ENCODE measurements around the gene RTP3.

The RTP3 gene

GRCh38 chr3:46497556-46498265 lies at the start of gene RTP3:
Gene RTP3 (plus strand): TSS chr3:46497976. CDS start chr3:46498063, 87 bp downstream.
- no peak for DNase-seq (ENCODE audit: low read depth in 2 of 2, low spot score in 1 of 2)

- DNase-seq (ENCODE audit: low read depth in 2 of 2, low spot score in 1 of 2): no peak
Measured at GRCh38 chr3:46448721-46449120, 49.1 kb upstream of the RTP3 start.

DNA sequence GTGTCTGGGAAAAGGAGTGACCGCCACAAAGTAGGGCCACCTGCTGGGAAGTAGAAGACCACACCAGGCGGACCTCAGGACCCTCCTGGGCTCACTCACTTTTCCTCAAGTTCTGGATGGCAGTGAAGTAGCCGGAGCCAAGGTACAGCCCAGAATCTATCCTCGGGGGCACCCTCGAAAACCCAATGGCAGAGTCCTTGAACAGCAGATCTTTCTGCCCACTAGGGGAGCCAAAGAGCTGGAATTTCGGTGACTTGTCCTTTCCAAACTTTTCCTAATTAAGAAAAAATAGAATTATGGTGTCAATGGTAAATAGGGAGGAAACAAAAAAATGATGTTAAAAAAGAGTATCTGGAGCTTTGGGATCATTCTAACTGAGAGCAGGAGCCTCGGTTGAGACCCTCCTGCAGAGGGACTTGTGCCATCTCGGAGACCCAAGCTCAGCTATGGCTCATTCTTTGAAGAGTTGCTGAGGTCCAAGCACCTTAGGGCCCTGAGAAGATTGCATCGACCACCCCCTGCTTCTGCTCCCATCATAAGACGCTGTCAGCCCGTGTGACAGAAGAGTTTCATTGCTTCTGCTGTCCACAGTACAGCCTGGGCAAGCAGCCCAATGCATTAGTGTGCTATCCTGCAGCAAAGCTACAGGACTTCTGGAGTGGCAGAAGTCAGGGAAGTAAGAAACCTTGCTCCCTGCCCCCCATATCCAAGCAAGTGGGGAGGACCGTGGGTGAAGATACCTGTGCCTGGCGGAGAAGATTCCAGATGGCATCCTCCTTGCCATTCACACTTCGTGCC lies 47.8 kb upstream of the RTP3 start:
- DNase-seq (ENCODE audit: low read depth in 2 of 2, low spot score in 1 of 2): no peak

DNA sequence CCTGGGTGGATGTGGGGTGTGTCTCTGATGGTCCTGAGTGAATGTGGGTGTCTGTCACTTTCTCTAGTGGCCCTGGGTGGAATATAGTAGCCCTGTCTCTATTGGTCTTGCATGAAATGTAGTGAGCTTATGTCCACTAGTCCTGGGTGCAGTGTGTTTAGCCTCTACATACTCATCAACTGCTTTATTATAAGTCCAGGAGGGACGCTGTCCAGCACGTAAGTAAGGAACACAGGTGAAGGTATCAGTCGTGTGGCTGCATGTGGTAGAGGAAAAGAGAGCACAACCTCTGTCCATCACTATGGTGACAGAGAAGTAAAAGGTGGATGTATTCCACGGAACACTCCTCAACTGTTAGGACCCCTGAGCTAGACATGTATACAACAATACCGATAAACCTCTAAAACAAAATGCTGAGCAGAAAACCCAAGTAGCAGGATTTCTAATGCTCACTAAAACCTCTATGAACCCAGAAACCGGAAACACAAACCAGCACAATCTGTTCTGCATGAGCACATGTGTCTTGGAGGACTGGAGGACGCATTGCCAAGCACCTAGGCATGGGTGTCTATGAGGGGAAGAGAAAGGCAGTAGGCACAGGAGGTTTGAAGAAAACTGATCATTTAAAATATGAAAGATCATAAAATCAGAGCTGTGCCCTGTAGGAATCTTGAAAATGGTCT lies 44.1 kb upstream of the RTP3 start:
- DNase-seq (ENCODE audit: low read depth in 2 of 2, low spot score in 1 of 2): no peak

GRCh38 chr3:46454209-46454595 lies 43.6 kb upstream of the RTP3 start:
- no peak for DNase-seq (ENCODE audit: low read depth in 2 of 2, low spot score in 1 of 2)

DNA sequence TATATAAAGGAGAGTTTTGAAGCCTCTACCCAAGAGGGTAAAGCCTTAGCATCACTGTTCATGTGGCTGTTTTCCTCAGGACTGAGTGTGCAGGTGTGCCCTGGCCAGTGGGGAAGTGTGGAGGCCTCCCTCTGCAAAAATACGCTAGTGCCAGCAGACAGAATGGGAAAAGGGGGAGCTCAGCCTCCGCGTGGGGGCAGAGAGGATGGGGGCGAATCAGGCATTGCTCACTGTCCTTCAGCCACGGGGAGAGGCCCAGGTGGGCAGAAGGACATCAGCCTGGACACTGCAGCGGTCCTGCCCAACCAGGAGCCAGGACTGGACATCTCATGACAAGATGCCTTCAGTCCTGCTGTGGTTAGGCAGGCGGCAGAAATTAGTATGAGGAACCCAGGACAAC lies 43.2 kb upstream of the RTP3 start:
- DNase-seq (ENCODE audit: low read depth in 2 of 2, low spot score in 1 of 2): no peak

DNA sequence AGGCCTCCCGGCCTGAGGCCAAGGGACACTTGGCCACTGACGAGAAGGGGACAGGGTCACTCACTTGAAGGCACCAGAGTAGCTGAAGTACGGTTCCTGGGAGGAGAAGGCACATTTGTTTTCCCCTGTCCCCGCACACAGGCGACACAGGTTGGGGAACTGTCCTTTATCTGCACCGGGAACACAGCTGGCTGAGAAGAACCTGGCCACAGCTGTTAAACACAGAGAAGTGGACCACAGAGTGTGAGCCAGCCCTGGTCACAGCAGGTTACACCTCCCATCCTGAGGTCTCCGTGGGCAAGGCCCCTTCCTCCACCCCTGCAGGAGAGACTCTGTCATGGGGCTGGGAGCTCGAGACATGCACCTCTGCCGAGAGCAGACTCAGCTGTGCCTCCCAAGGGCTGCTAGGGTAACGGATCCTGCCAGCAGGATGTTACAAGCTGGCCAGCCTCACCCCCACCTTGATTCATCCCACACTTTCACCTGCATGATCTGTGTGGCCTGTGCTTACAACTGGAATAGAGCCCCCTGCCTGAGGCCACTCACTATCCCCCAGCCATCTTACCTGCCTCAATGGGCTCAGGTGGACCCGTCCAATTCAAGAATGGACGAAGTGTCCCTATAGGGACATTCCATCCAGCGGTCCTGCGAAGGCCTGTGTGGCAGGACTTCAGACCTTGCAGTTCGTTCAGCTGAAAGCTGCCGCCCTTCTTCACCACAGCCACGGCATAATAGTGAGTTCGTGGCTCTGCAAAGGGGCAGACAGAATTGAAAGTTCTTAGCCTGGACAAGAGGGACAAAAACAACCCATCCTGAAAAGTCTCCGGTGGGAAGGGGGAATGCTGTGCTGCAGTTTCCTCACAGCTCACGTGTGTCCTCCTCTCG lies 42.3 kb upstream of the RTP3 start:
- no peak for DNase-seq (ENCODE audit: low read depth in 2 of 2, low spot score in 1 of 2)

- DNase-seq (ENCODE audit: low read depth in 2 of 2, low spot score in 1 of 2): no peak
Measured at GRCh38 chr3:46456118-46456517, 41.7 kb upstream of the RTP3 start.

DNA sequence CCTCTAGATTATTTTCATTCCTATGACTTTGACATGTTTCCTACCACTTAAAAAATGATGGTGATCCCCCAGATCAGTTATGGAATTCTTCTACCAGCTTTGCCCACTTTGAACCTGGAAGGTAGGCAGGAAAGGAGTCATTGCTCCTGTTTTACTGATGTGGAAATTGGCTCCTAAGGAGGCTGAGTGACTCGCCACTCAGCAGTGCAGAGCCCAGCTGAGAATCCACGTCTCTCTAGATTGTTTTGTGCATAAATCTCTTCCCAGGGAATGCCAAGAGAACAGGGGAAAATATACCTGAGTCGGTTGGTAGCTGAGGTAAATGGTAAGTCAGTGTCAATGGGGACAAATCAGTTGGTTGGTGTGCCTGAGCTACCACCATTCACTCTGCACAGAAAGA lies 37.7 kb upstream of the RTP3 start:
- DNase-seq (ENCODE audit: low read depth in 2 of 2, low spot score in 1 of 2): no peak

DNA sequence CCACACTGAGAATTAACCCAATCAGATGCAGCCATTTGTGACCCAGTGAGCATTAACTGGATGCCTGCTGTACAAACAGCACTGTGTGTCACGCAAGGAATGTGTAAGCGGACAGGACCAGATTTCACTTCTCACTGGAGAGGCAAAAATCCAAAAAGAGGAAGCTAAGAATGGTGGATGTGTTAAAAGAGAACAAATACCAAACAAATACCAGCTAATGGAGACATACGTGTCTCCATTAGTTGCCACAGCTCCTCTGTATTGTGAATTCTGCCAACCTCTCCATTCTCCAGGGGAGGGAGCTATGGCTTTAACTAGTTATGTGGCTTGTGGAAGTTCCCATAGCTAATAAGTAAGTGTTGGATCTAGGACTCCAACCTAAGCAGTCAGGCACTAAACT lies 35.7 kb upstream of the RTP3 start:
- DNase-seq (ENCODE audit: low read depth in 2 of 2, low spot score in 1 of 2): no peak

- no peak for DNase-seq (ENCODE audit: low read depth in 2 of 2, low spot score in 1 of 2)
Measured at GRCh38 chr3:46462511-46462910, 35.3 kb upstream of the RTP3 start.

GRCh38 chr3:46463120-46463867 lies 34.5 kb upstream of the RTP3 start:
- DNase-seq (ENCODE audit: low read depth in 2 of 2, low spot score in 1 of 2): no peak

DNA sequence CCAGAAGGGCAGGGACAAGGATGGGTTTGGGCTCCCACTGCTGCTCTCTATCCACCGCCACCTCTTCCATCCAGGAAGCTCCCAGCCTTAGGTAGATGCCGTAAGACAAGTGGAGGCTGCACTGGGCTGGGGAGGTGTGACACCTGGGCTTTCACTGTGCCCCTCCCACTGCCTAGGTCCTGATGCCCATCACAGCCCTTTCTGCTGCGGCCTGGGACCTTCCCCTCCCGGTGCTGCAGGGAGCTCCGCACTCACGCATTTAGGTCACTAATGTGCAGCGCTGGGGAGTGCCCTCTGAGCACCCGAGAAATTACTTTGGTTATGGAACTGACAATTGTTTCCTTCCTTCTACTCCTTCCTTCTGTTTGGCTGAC lies 33.9 kb upstream of the RTP3 start:
- DNase-seq (ENCODE audit: low read depth in 2 of 2, low spot score in 1 of 2): no peak

DNA sequence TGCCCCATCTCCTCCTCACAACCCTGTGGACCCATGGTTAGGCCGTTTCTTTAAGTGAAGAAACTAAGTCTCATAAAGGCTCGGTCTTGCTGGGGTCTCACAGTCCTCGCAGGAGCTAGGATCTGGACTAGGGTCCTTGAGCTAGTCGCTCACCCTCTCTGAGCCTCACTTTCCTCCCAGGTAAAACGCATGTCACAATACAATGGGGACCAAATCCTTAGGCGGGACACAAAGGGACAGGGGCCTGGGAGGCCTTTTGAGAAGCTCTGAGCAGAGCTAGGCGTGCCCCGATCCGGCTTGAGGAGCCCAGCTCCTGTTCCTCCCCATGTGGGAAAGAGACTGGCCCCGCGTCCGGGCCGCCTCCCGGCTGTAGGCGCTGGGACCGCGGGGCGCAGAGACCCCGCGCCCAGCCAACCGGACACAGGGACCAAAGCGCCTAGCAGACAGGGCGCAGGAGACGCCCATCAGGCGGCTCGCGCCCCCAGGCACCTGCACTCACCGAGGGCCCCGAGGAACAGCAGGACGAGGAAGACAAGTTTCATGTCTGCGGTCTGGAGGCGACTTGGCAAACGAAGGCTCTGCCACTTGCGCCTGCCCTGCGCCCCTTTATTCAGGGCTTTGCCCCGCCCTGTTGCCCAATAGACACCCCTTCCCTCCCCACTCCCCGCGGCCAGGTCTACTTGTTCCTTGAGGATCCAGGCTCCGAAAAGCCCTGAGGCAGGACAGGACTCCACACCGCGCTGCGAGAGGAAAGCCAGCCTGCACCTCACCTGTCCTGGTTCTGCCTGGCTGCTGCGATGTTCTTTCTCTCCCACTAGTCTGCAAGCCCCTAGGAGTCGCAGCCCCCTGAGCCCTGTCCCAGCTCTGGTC lies 33.2 kb upstream of the RTP3 start, which contains the start of gene LTF:
Gene LTF (minus strand): TSS at position 580 of the 870 bp plus-strand sequence. CDS start 38 bp downstream, at position 542.
- DNase-seq (ENCODE audit: low read depth in 2 of 2, low spot score in 1 of 2): no peak

- no peak for DNase-seq (ENCODE audit: low read depth in 2 of 2, low spot score in 1 of 2)
Measured at GRCh38 chr3:46465196-46465520, 32.6 kb upstream of the RTP3 start.

GRCh38 chr3:46466273-46466672 lies 31.5 kb upstream of the RTP3 start:
- no peak for DNase-seq (ENCODE audit: low read depth in 2 of 2, low spot score in 1 of 2)

- no peak for DNase-seq (ENCODE audit: low read depth in 2 of 2, low spot score in 1 of 2)
Measured at GRCh38 chr3:46466871-46467403, 30.8 kb upstream of the RTP3 start.

GRCh38 chr3:46467562-46467961 lies 30.2 kb upstream of the RTP3 start:
- DNase-seq (ENCODE audit: low read depth in 2 of 2, low spot score in 1 of 2): no peak

All from stimulated activated CD8-positive, alpha-beta memory T cell treated with anti-CD3 and anti-CD28 coated beads, Interleukin-4, amount 100 ng/mL, for 1 hour (primary cell).